Activated CD4-positive, alpha-beta T cell treated with anti-CD3 and anti-CD28 coated beads, Interleukin-2, amount 10 ng/mL, durations not matched to agents 7 days and 5 days (primary cell): ENCODE data around the gene UPF2. TPM values are rescaled to one million over a fixed set of nuclear protein-coding genes. Genes with fewer than 3 reads are reported as not detected.

Experiments used
- CTCF ChIA-PET: fragments of 350-600 bp; sonication (Branson Sonifier 250); formaldehyde crosslinking; loops from one replicate; lab custom pipeline; 2021; ENCODE audit warnings: antibody characterized with exemption; lab: Charles Lee
- POLR2A ChIA-PET: fragments of 350-600 bp; sonication (Branson Sonifier 250); formaldehyde crosslinking; loops from one replicate; lab custom pipeline; 2021; ENCODE audit warnings: antibody characterized with exemption; lab: Charles Lee
- DNase-seq: peaks from one replicate; pipeline ENCODE4 v3.0.0-alpha.2; 2020
- H3K27ac Mint-ChIP-seq: one replicate; pipeline ENCODE4 v1.8.0; 2021; ENCODE audit warnings: mild to moderate bottlenecking, moderate library complexity, mixed read lengths
- H3K27me3 Mint-ChIP-seq: one replicate; pipeline ENCODE4 v1.8.0; 2021; ENCODE audit warnings: mixed read lengths
- H3K36me3 Mint-ChIP-seq: one replicate; pipeline ENCODE4 v1.8.0; 2021; ENCODE audit warnings: low read depth, mixed read lengths
- H3K4me1 Mint-ChIP-seq: one replicate; pipeline ENCODE4 v1.8.0; 2021; ENCODE audit warnings: mixed read lengths
- H3K4me3 Mint-ChIP-seq: one replicate; pipeline ENCODE4 v1.8.0; 2021; ENCODE audit warnings: mild to moderate bottlenecking, moderate library complexity, mixed read lengths
- H3K9me3 Mint-ChIP-seq: one replicate; pipeline ENCODE4 v1.8.0; 2021; ENCODE audit warnings: mixed read lengths
- total RNA-seq, 2 experiments: library from RNA; stranded (reverse); gene quantifications; one replicate each; pipeline ENCODE4 v1.2.3, GENCODE V29; 2021

UPF2 gene
- total RNA-seq, 2 experiments from 2014 or later = 31.3 to 39.2 TPM

DNA sequence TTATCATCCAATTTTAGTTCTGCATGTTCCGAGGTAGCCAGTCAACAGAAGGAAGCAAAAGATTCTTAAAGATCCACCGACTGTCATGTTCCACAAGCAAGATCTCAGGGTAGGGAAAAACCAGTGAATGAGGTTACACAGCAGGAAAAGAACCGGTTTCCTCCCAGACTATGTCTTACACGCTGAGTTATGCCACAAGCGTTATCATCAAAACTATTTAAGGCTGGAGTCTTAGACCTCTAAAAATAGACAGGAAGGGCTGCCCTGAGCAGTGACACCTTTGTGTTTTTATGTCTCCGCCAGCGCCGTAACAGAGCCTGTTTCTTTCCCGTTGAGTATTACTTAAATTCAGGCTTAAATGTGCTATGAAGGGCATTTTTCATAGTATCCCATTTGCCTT is 171.1 kb downstream of the UPF2 start:
- ChIA-PET CTCF (no interaction called here), POLR2A (no interaction called here)
- no peak overlapping the region for H3K27ac Mint-ChIP-seq
- peaks cover 13% of the 10 kb centered on the region for H3K27me3 Mint-ChIP-seq
- no peak for DNase-seq
- H3K9me3 Mint-ChIP-seq = no peaks in the 10 kb centered on the region
- H3K4me3 Mint-ChIP-seq = no peak overlapping the region
- H3K4me1 Mint-ChIP-seq = peaks cover 22% of the 10 kb centered on the region
- H3K36me3 Mint-ChIP-seq = no peaks in the 10 kb centered on the region

DNA sequence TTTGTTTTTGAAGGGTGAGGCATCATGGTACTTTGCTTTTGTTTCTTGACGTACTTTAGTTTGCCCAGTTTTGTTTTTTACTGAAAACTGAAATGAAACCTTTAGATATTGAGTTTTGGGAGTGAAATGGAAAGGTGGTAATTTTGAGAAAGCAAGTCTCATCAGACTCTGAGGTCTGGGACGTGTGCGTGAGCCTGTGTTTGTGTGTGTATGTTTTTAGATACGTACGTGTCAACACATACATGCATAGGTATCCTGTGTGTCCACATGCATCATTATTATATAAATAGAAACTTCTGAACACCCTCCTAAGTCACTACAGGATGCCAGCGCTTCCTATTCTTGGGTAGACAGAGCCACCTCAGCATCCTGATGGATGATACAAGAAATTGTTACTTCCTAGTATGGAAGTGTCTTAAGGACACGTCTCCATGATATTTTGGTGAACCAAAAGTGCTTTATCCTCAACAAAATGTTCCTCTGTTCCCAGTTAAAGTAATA is 171.7 kb downstream of the UPF2 start:
- H3K4me1 Mint-ChIP-seq = peaks cover 22% of the 10 kb centered on the region
- H3K27ac Mint-ChIP-seq = no peak overlapping the region
- no peak overlapping the region for H3K4me3 Mint-ChIP-seq
- peaks cover 13% of the 10 kb centered on the region for H3K27me3 Mint-ChIP-seq
- CTCF ChIA-PET = no interaction called here
- H3K36me3 Mint-ChIP-seq = no peaks in the 10 kb centered on the region
- H3K9me3 Mint-ChIP-seq = no peaks in the 10 kb centered on the region
- no peak for DNase-seq
- POLR2A ChIA-PET = no interaction called here

DNA sequence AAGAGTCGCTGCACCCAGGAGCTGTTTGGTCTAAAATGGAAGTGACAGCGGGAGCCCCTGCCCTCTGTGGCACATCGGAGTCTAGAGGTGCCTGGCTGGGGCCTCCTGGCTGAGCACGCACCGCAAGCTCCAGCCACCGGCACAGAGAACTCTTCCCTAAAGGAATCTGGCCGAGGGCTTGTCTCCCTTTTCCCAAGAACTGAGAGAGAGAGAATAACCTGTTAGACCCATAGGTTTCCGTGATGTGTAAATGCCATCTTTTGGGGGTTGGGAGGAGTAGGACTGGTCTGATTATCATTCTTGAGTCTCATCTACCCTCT is 172.2 kb downstream of the UPF2 start:
- ChIA-PET POLR2A (no interaction called here), CTCF (no interaction called here)
- peaks cover 22% of the 10 kb centered on the region for H3K4me1 Mint-ChIP-seq
- peaks cover 13% of the 10 kb centered on the region for H3K27me3 Mint-ChIP-seq
- H3K9me3 Mint-ChIP-seq = no peaks in the 10 kb centered on the region
- H3K4me3 Mint-ChIP-seq = no peak overlapping the region
- DNase-seq = no peak
- no peaks in the 10 kb centered on the region for H3K36me3 Mint-ChIP-seq
- no peak overlapping the region for H3K27ac Mint-ChIP-seq

Other genes with a start within 250 kb of the UPF2 start
- under 1 TPM; 0.27 to 0.31 TPM for gene PROSER2, start 219.5 kb downstream of the UPF2 start, total RNA-seq
- gene DHTKD1, start 26.1 kb upstream of the UPF2 start, total RNA-seq = 10 to 100 TPM; 19.8 to 20.2 TPM
- 1 to 10 TPM; 7.9 to 10.0 TPM for gene SEC61A2, start 86.9 kb upstream of the UPF2 start, total RNA-seq
- 10 to 100 TPM; 90.1 to 97.9 TPM for gene NUDT5, start 153.1 kb upstream of the UPF2 start, total RNA-seq
- gene CDC123, start 153.4 kb upstream of the UPF2 start, total RNA-seq = 100 to 1,000 TPM in 1 of 2 experiments, 10 to 100 TPM in 1; 85.4 to 105 TPM